ENCODE results near the gene EFNA5. TPM values are rescaled to one million over a fixed set of nuclear protein-coding genes. Genes with fewer than 3 reads are reported as not detected.

The EFNA5 gene
- total and polyA plus RNA-seq, 2 experiments from 2014 or later: 8.5 to 18.8 TPM

DNA sequence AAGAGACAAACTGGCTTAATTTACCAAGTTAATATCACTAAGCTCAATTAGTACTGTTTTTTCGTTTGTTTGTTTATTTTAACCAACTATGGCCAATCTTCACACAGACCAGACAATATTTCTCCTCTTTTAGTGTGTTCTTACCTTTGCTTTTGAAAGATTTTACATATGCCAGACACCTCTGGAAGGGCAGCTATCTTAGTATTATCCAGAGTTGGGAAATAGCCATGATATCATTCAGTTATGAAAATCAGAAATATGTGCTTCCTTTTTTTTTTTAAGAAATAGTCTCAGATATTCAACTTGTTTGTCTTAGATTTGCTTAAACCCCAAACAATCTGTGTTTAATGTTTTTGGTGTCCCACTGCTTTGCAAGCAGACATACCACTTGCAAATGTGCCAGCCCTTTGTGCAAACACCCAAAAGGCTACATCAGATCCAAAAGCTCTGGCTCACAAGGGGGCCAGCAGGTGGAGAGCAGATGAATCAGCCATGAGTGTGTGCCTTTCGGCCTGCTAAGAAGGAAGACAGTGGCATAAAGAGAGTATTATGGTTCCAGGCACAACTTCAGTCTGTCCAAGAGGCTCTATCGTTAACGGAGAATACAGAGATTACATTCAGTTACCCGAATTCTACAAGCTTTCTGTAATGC, 147.6 kb downstream of the EFNA5 start:
- TF ChIP-seq, protein P1, sequence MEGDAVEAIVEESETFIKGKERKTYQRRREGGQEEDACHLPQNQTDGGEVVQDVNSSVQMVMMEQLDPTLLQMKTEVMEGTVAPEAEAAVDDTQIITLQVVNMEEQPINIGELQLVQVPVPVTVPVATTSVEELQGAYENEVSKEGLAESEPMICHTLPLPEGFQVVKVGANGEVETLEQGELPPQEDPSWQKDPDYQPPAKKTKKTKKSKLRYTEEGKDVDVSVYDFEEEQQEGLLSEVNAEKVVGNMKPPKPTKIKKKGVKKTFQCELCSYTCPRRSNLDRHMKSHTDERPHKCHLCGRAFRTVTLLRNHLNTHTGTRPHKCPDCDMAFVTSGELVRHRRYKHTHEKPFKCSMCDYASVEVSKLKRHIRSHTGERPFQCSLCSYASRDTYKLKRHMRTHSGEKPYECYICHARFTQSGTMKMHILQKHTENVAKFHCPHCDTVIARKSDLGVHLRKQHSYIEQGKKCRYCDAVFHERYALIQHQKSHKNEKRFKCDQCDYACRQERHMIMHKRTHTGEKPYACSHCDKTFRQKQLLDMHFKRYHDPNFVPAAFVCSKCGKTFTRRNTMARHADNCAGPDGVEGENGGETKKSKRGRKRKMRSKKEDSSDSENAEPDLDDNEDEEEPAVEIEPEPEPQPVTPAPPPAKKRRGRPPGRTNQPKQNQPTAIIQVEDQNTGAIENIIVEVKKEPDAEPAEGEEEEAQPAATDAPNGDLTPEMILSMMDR (IDR thresholded peaks at IDR 0.05; ENCODE audit: poor library complexity): no peak
- TF ChIP-seq EZH2phosphoT487 (IDR thresholded peaks at IDR 0.05; ENCODE audit: low read depth, severe bottlenecking, unreplicated experiment) (no peak), EZH2 (IDR thresholded peaks at IDR 0.05; ENCODE audit: borderline replicate concordance) (no peak)
- H3K9me3 ChIP-seq (ENCODE audit: low read depth): no peaks in the 10 kb centered on the region
- peaks cover 22% of the 10 kb centered on the region for H3K4me1 ChIP-seq (ENCODE audit: insufficient read depth)
- no peaks in the 10 kb centered on the region for H3K27me3 ChIP-seq
- H4K20me1 ChIP-seq (ENCODE audit: insufficient read depth, poor library complexity, severe bottlenecking): no peaks in the 10 kb centered on the region
- no peaks in the 10 kb centered on the region for H3K9me2 ChIP-seq (replicated peaks; ENCODE audit: insufficient read depth)
- H3K79me2 ChIP-seq: peaks cover 36% of the 10 kb centered on the region
- no peak overlapping the region for H3K27ac ChIP-seq
- no peaks in the 10 kb centered on the region for H3K36me3 ChIP-seq (replicated peaks; ENCODE audit: insufficient read depth, low read depth)
- 70% methylated on average over 5 of the region's 5 CpGs for WGBS (ENCODE audit: low lambda C conversion rate, missing lambda C conversion rate)
- no peak overlapping the region for H3K4me3 ChIP-seq
- no peak overlapping the region for H2AFZ ChIP-seq
- H3K4me2 ChIP-seq: no peak overlapping the region
- no peak for DNase-seq (ENCODE audit: low spot score)

DNA sequence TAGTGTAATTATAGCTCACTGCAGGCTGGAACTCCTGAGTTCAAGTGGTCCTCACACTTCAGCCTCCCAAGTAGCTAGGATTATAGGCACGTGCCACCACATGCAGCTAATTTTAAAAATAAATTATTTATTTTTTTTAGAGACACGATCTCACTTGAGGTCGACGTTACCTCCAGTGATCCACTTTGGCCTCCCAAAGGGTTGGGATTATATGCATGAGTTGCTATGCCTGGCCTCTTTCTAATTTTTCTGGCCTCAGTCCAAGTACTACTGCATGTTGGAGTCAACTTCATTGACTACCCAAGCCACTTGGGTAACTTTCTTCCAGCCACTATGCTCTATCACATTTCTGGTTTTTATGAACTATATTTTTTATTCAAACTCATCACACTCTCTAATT, 148.3 kb downstream of the EFNA5 start:
- Histone ChIP-seq H3K4me3 (no peak overlapping the region), H3K27ac (no peak overlapping the region), H3K9me3 (ENCODE audit: low read depth) (no peaks in the 10 kb centered on the region), H3K4me2 (no peak overlapping the region), H3K27me3 (no peaks in the 10 kb centered on the region), H3K9me2 (replicated peaks; ENCODE audit: insufficient read depth) (no peaks in the 10 kb centered on the region), H2AFZ (no peak overlapping the region), H4K20me1 (ENCODE audit: insufficient read depth, poor library complexity, severe bottlenecking) (no peaks in the 10 kb centered on the region), H3K4me1 (ENCODE audit: insufficient read depth) (peaks cover 22% of the 10 kb centered on the region), H3K36me3 (replicated peaks; ENCODE audit: insufficient read depth, low read depth) (no peaks in the 10 kb centered on the region), H3K79me2 (peaks cover 32% of the 10 kb centered on the region)
- TF ChIP-seq EZH2phosphoT487 (IDR thresholded peaks at IDR 0.05; ENCODE audit: low read depth, severe bottlenecking, unreplicated experiment): no peak
- no peak for TF ChIP-seq EZH2 (IDR thresholded peaks at IDR 0.05; ENCODE audit: borderline replicate concordance)
- TF ChIP-seq, protein P1 (IDR thresholded peaks at IDR 0.05; ENCODE audit: poor library complexity): no peak
- WGBS (ENCODE audit: low lambda C conversion rate, missing lambda C conversion rate): 97% methylated on average over 4 of the region's 4 CpGs
- DNase-seq (ENCODE audit: low spot score): no peak

DNA sequence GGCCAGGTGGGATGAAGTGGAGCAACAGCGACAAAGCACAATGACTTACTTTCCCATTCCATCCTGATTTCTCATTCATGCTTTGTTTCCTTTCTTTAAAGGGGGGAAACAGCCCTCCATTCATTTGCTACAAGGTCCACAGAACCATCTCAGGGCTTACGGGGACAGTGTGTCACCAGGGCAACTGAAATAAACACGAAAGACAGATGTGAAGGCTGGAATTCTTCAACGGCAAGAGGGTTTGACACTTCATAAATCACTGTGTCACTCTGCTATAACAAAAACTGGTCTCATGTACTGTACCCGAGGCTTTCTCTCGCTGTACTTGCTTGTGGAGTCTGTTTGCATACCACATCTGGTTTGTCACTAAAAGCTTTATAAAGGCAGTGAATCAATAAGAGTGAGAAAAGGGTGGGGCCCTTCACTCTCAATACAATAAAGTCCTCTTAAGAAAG, 150.8 kb downstream of the EFNA5 start:
- no peaks in the 10 kb centered on the region for H4K20me1 ChIP-seq (ENCODE audit: insufficient read depth, poor library complexity, severe bottlenecking)
- H3K9me2 ChIP-seq (replicated peaks; ENCODE audit: insufficient read depth): no peaks in the 10 kb centered on the region
- H2AFZ ChIP-seq: no peak overlapping the region
- H3K27me3 ChIP-seq: no peaks in the 10 kb centered on the region
- H3K4me3 ChIP-seq: no peak overlapping the region
- no peaks in the 10 kb centered on the region for H3K9me3 ChIP-seq (ENCODE audit: low read depth)
- H3K4me2 ChIP-seq: peak overlapping the region; percentile 58
- H3K36me3 ChIP-seq (replicated peaks; ENCODE audit: insufficient read depth, low read depth): no peaks in the 10 kb centered on the region
- H3K4me1 ChIP-seq (ENCODE audit: insufficient read depth): peaks cover 18% of the 10 kb centered on the region
- TF ChIP-seq EZH2 (IDR thresholded peaks at IDR 0.05; ENCODE audit: borderline replicate concordance): no peak
- no peak for TF ChIP-seq EZH2phosphoT487 (IDR thresholded peaks at IDR 0.05; ENCODE audit: low read depth, severe bottlenecking, unreplicated experiment)
- TF ChIP-seq, protein P1 (IDR thresholded peaks at IDR 0.05; ENCODE audit: poor library complexity): no peak
- H3K27ac ChIP-seq: peak overlapping the region; percentile 24
- 12% methylated on average over 6 of the region's 6 CpGs for WGBS (ENCODE audit: low lambda C conversion rate, missing lambda C conversion rate)
- DNase-seq (ENCODE audit: low spot score): peak; percentile 50
- H3K79me2 ChIP-seq: peaks cover 45% of the 10 kb centered on the region
